CD14-positive monocyte (primary cell): ENCODE measurements around the gene NSD2. TPM values are rescaled to one million over a fixed set of nuclear protein-coding genes. Genes with fewer than 3 reads are reported as not detected.
A peak's percentile ranks its signal among the peaks of the same experiment; 100 is the strongest.

Experiments
- DNase-seq, 3 donors: peaks; one replicate each; pipeline ENCODE4 v3.0.0-alpha.2; 2011 to 2022
- H2AFZ ChIP-seq: 2 replicates; pipeline ENCODE4 v1.6.0; 2012; ENCODE audit warnings: mild to moderate bottlenecking, low read depth, low read length, inconsistent platforms; ENCODE audit not compliant: insufficient read depth, poor library complexity, severe bottlenecking
- H3K27ac ChIP-seq, 2 donors: 1 replicate in 1 of 2; 2 replicates in 1 of 2; pipeline ENCODE4 v1.5.1; 2012 to 2013; ENCODE audit warnings: low read length in 2 of 2, control low read depth in 1 of 2, inconsistent platforms in 1 of 2, low read depth in 1 of 2, mild to moderate bottlenecking in 1 of 2
- H3K27me3 ChIP-seq, 2 donors: one replicate each; pipeline versions ENCODE4 v1.6.0 to v1.6.1; 2011 to 2013; ENCODE audit warnings: low read length in 2 of 2; ENCODE audit not compliant: control insufficient read depth in 2 of 2, insufficient read depth in 2 of 2
- H3K36me3 ChIP-seq, 2 donors: replicated peaks in 1 of 2; 1 replicate in 1 of 2; 2 replicates in 1 of 2; pipeline versions ENCODE4 v1.5.1 to v1.6.1; 2012 to 2013; ENCODE audit warnings: low read length in 2 of 2, control low read depth in 1 of 2, inconsistent platforms in 1 of 2, mild to moderate bottlenecking in 1 of 2; ENCODE audit not compliant: insufficient read depth in 2 of 2, control insufficient read depth in 1 of 2
- H3K4me1 ChIP-seq, 2 donors: 1 replicate in 1 of 2; 2 replicates in 1 of 2; pipeline versions ENCODE4 v1.5.1 to v1.6.1; 2012 to 2013; ENCODE audit warnings: low read length in 2 of 2, control low read depth in 1 of 2, inconsistent platforms in 1 of 2, mild to moderate bottlenecking in 1 of 2, moderate library complexity in 1 of 2; ENCODE audit not compliant: insufficient read depth in 2 of 2, control insufficient read depth in 1 of 2
- H3K4me2 ChIP-seq: replicated peaks from 2 replicates; pipeline ENCODE3; 2012; ENCODE audit warnings: low read length, moderate library complexity, mild to moderate bottlenecking; ENCODE audit not compliant: poor library complexity, severe bottlenecking; ENCODE audit errors: extremely low read depth
- H3K4me3 ChIP-seq, 3 experiments: fragments of 200-600 bp in 1 of 3; sonication (generic) in 1 of 3; replicated peaks in 1 of 3; 1 replicate in 2 of 3; 2 replicates in 1 of 3; pipeline ENCODE4 v1.5.1; 2011 to 2013; ENCODE audit warnings: low read length in 3 of 3, mild to moderate bottlenecking in 3 of 3, control low read depth in 2 of 3, low read depth in 2 of 3, inconsistent platforms in 1 of 3, moderate library complexity in 1 of 3
- H3K79me2 ChIP-seq: 2 replicates; pipeline ENCODE4 v1.6.0; 2012; ENCODE audit warnings: mild to moderate bottlenecking, control low read depth, inconsistent platforms, low read length, moderate library complexity; ENCODE audit not compliant: insufficient read depth
- H3K9ac ChIP-seq: 2 replicates; pipeline ENCODE4 v1.6.0; 2017; ENCODE audit warnings: low read length, mild to moderate bottlenecking; ENCODE audit not compliant: insufficient read depth, poor library complexity, severe bottlenecking
- H3K9me3 ChIP-seq, 2 donors: replicated peaks in 1 of 2; 1 replicate in 1 of 2; 2 replicates in 1 of 2; pipeline versions ENCODE4 v1.5.1 to v1.6.1; 2012 to 2013; ENCODE audit warnings: low read length in 2 of 2, control low read depth in 1 of 2; ENCODE audit not compliant: control insufficient read depth in 1 of 2, insufficient read depth in 1 of 2
- H4K20me1 ChIP-seq: 2 replicates; pipeline ENCODE4 v1.6.0; 2012; ENCODE audit warnings: mild to moderate bottlenecking, low read length, control low read depth, moderate library complexity; ENCODE audit not compliant: insufficient read depth
- H3K27ac Mint-ChIP-seq, 7 donors: one replicate each; pipeline ENCODE4 v1.8.0; 2020; ENCODE audit warnings: mild to moderate bottlenecking in 7 of 7, mixed read lengths in 7 of 7, moderate library complexity in 6 of 7, inconsistent platforms in 2 of 7
- H3K27me3 Mint-ChIP-seq, 3 donors: one replicate each; pipeline ENCODE4 v1.8.0; 2021 to 2022; ENCODE audit warnings: low read depth in 3 of 3, mild to moderate bottlenecking in 3 of 3, mixed read lengths in 3 of 3, moderate library complexity in 3 of 3, inconsistent platforms in 1 of 3
- H3K36me3 Mint-ChIP-seq, 2 donors: one replicate each; pipeline ENCODE4 v1.8.0; 2020; ENCODE audit warnings: mixed read lengths in 2 of 2, inconsistent platforms in 1 of 2, mild to moderate bottlenecking in 1 of 2
- H3K4me1 Mint-ChIP-seq: one replicate; pipeline ENCODE4 v1.8.0; 2020; ENCODE audit warnings: mild to moderate bottlenecking, mixed read lengths
- H3K4me3 Mint-ChIP-seq, 2 donors: one replicate each; pipeline ENCODE4 v1.8.0; 2020; ENCODE audit warnings: mild to moderate bottlenecking in 2 of 2, mixed read lengths in 2 of 2, moderate library complexity in 1 of 2
- H3K9me3 Mint-ChIP-seq, 7 donors: one replicate each; pipeline ENCODE4 v1.8.0; 2020 to 2022; ENCODE audit warnings: mixed read lengths in 7 of 7, mild to moderate bottlenecking in 6 of 7, moderate library complexity in 6 of 7, inconsistent platforms in 2 of 7
- CTCF ChIP-seq: fragments of 200-600 bp; IDR thresholded peaks from one replicate; pipeline ENCODE4 v1.8.0; 2022; ENCODE audit warnings: antibody characterized with exemption, mild to moderate bottlenecking
- WGBS: methylation state at CpG from one replicate; pipeline ENCODE4 v1.1.5; 2013; ENCODE audit warnings: missing lambda C conversion rate; ENCODE audit not compliant: insufficient coverage; 5-methylcytosine and 5-hydroxymethylcytosine counted together
- intact Hi-C, 2 donors: fragments of 100-400 bp; cut with micrococcal nuclease; formaldehyde crosslinking; loops; one replicate each; pipeline versions ENCODE4 v1.15.0 to v1.15.1; 2023
- polyA plus RNA-seq, 3 donors: library from polyadenylated mRNA; depleted of rRNA in 1 of 3; unstranded in 2 of 3; stranded (reverse) in 1 of 3; fragments of 300-500 nt in 2 of 3; fragments of >200 nt in 1 of 3; fragmentation: Illumina TruSeq in 2 of 3; gene quantifications; 1 replicate in 2 of 3; 2 replicates in 1 of 3; pipeline ENCODE4 v1.2.3, GENCODE V29; 2012 to 2021

NSD2 gene
- polyA plus RNA-seq, 3 donors: 1.9 to 8.7 (median 2.3) TPM

- no peaks in the 10 kb centered on the region for H3K9me3 ChIP-seq
- H3K4me1 ChIP-seq: peaks cover 10 to 14% of the 10 kb centered on the region in 2 donors
- H2AFZ ChIP-seq: no peak overlapping the region
- no peak overlapping the region for H3K4me3 ChIP-seq
- 99% methylated on average over 7 of the region's 11 CpGs for WGBS
- peaks cover 56% of the 10 kb centered on the region for H3K79me2 ChIP-seq
- intact Hi-C loops: loop anchor here (10.0 kb wide), 3 partner anchors 54 to 1114 kb away; partner anchors contain the start of genes GRK4 (in 2 of the 2), NOP14 (in 2 of the 2), TACC3 (in 1 of the 2) and TMEM129 (in 1 of the 2)
- no peak for TF ChIP-seq CTCF
- Mint-ChIP-seq H3K36me3 (peaks cover 22 to 40% of the 10 kb centered on the region in 2 donors), H3K9me3 (peaks cover 0 to 2% (median 0%) of the 10 kb centered on the region in 7 donors), H3K27ac (peak overlapping the region in 1 of 7 donors; percentile 20), H3K27me3 (no peaks in the 10 kb centered on the region), H3K4me1 (peaks cover 15% of the 10 kb centered on the region), H3K4me3 (no peak overlapping the region)
- H3K4me2 ChIP-seq: no peak overlapping the region
- no peak overlapping the region for H3K9ac ChIP-seq
- peaks cover 29% of the 10 kb centered on the region for H4K20me1 ChIP-seq
- no peak for DNase-seq
- no peaks in the 10 kb centered on the region for H3K27me3 ChIP-seq
- H3K27ac ChIP-seq: no peak overlapping the region
- H3K36me3 ChIP-seq: peaks cover 11 to 30% of the 10 kb centered on the region in 2 donors
Measured at GRCh38 chr4:1851160-1851559, 20.0 kb upstream of the NSD2 start.

GRCh38 chr4:1851575-1852410 is 19.4 kb upstream of the NSD2 start:
- peaks cover 17 to 35% of the 10 kb centered on the region in 2 donors for H3K36me3 Mint-ChIP-seq
- no peak overlapping the region for H3K4me2 ChIP-seq
- no peak overlapping the region for H3K4me3 ChIP-seq
- no peaks in the 10 kb centered on the region for H3K27me3 Mint-ChIP-seq
- H3K4me1 ChIP-seq: peaks cover 13 to 20% of the 10 kb centered on the region in 2 donors
- WGBS: 90% methylated on average over 15 of the region's 16 CpGs
- H3K9ac ChIP-seq: no peak overlapping the region
- H3K27ac ChIP-seq: no peak overlapping the region
- H3K4me1 Mint-ChIP-seq: peaks cover 16% of the 10 kb centered on the region
- H4K20me1 ChIP-seq: peaks cover 29% of the 10 kb centered on the region
- peaks cover 0 to 2% (median 0%) of the 10 kb centered on the region in 7 donors for H3K9me3 Mint-ChIP-seq
- peaks cover 56% of the 10 kb centered on the region for H3K79me2 ChIP-seq
- no peaks in the 10 kb centered on the region for H3K27me3 ChIP-seq
- TF ChIP-seq CTCF: no peak
- H3K36me3 ChIP-seq: peaks cover 5 to 24% of the 10 kb centered on the region in 2 donors
- peak overlapping the region in 2 of 7 donors; percentile 68 to 77 for H3K27ac Mint-ChIP-seq
- H3K4me3 Mint-ChIP-seq: no peak overlapping the region
- no peak for DNase-seq
- intact Hi-C loops: loop anchor here (10.0 kb wide), 3 partner anchors 53 to 1113 kb away; partner anchors contain the start of genes GRK4 (in 2 of the 2), NOP14 (in 2 of the 2), TACC3 (in 1 of the 2) and TMEM129 (in 1 of the 2)
- H3K9me3 ChIP-seq: no peaks in the 10 kb centered on the region
- H2AFZ ChIP-seq: no peak overlapping the region
